ENCODE results near the gene HVCN1. TPM values are rescaled to one million over a fixed set of nuclear protein-coding genes. Genes with fewer than 3 reads are reported as not detected.

HVCN1 gene
- total RNA-seq, 5 donors from 2014 or later (not counting 1 experiment from before 2014, with no cell fraction given): 5.6 to 18.7 (median 14.2) TPM

DNA sequence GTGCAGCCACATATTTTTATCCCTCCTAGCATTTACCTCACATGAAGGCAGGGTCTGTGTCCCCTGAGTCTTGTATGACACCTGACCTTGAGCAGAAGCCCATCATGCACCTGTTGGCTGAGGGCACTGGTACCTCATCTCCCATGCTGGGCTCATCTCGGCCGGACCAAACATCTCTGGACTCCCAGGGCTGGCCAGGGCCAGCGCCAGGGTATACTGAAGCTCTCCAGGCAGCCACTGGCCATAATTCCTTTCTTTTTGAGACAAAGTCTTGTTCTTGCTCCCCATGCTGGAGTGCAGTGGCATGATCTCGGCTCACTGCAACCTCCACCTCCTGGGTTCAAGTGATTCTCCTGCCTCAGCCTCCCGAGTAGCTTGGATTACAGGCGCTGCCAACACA lies 22.0 kb downstream of the HVCN1 start:
- no peak overlapping the region for H3K27ac Mint-ChIP-seq
- CTCF ChIA-PET: no interaction called here
- H3K36me3 ChIP-seq (ENCODE audit: control insufficient read depth in 2 of 2, extremely low read depth in 1 of 2, insufficient read depth in 1 of 2, low read length in 1 of 2): peaks cover 4 to 7% of the 10 kb centered on the region in 2 donors
- peaks cover 2% of the 10 kb centered on the region for H3K9me3 ChIP-seq
- peaks cover 2 to 33% of the 10 kb centered on the region in 2 experiments for H3K4me1 ChIP-seq (ENCODE audit: control insufficient read depth in 1 of 2, extremely low read depth in 1 of 2, insufficient read depth in 2 of 2, low read length in 2 of 2)
- H3K9me3 Mint-ChIP-seq: peaks cover 0 to 19% (median 13%) of the 10 kb centered on the region in 3 donors
- no peak overlapping the region for H3K4me3 ChIP-seq (ENCODE audit: control insufficient read depth in 1 of 2, extremely low read depth in 1 of 2, low read length in 1 of 2)
- DNase-seq (no peak), ATAC-seq (replicated peaks in 1 of 4) (no peak)
- H3K27ac ChIP-seq (ENCODE audit: low read length): no peak overlapping the region
- POLR2A ChIA-PET: no interaction called here
- WGBS (ENCODE audit: insufficient coverage): 96% methylated on average over 3 of the region's 6 CpGs
- H3K4me3 Mint-ChIP-seq: no peak overlapping the region
- H3K4me1 Mint-ChIP-seq: peaks cover 28 to 38% (median 31%) of the 10 kb centered on the region in 3 donors
- peaks cover 24% of the 10 kb centered on the region for H3K36me3 Mint-ChIP-seq
- no peaks in the 10 kb centered on the region for H3K27me3 Mint-ChIP-seq
- H3K27me3 ChIP-seq (replicated peaks in 1 of 2; ENCODE audit: control insufficient read depth in 2 of 2, extremely low read depth in 1 of 2, insufficient read depth in 2 of 2, low read length in 1 of 2): no peaks in the 10 kb centered on the region

DNA sequence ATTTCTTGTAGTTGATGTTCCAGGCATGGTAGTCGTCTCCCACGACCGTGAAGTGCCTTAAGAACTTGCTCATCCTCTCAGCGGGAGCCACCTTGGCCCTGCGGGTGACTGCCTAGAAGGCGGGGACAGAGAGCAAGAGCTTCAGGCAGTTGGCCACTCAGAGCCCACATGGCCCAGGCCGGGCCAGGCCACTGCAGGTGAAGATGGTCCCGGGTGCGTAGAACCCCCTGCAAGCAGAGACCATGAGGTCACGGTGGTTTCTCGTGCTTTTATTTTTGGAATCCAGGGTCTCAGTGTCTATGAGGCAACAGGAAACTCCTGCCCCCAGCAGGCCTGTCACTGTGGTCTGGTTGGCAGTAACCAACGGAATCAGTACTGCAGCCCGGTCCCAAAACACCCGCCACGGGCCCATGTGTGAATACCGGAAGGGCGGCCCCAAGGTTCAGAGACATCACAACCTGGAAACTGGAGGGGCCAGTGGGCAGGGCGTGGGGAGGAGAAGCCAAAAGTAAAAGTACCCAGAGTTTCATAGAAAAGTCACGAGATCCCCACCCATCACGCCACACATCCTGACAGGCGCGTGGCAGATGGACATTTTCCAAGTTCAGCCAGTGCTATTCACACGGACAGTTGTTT lies 27.5 kb downstream of the HVCN1 start:
- H3K27ac ChIP-seq (ENCODE audit: low read length): peak overlapping the region; percentile 64
- peak in 34 of 35 experiments; percentile 19 to 68 (median 33) for DNase-seq
- ChIA-PET POLR2A (no interaction called here), CTCF (no interaction called here)
- H3K36me3 Mint-ChIP-seq: peaks cover 34% of the 10 kb centered on the region
- WGBS (ENCODE audit: insufficient coverage): 33% methylated on average over 13 of the region's 23 CpGs
- H3K27me3 Mint-ChIP-seq: no peaks in the 10 kb centered on the region
- peaks cover 0 to 15% (median 9%) of the 10 kb centered on the region in 3 donors for H3K9me3 Mint-ChIP-seq
- peak; percentile 65 to 87 (median 80) for ATAC-seq (replicated peaks in 1 of 4)
- peak overlapping the region in 1 of 2 donors; percentile 7 for H3K4me3 ChIP-seq (ENCODE audit: control insufficient read depth in 1 of 2, extremely low read depth in 1 of 2, low read length in 1 of 2)
- H3K4me1 Mint-ChIP-seq: peaks cover 13 to 22% (median 19%) of the 10 kb centered on the region in 3 donors
- H3K36me3 ChIP-seq (ENCODE audit: control insufficient read depth in 2 of 2, extremely low read depth in 1 of 2, insufficient read depth in 1 of 2, low read length in 1 of 2): peaks cover 0 to 5% of the 10 kb centered on the region in 2 donors
- peaks cover 3 to 19% of the 10 kb centered on the region in 2 experiments for H3K4me1 ChIP-seq (ENCODE audit: control insufficient read depth in 1 of 2, extremely low read depth in 1 of 2, insufficient read depth in 2 of 2, low read length in 2 of 2)
- no peaks in the 10 kb centered on the region for H3K27me3 ChIP-seq (replicated peaks in 1 of 2; ENCODE audit: control insufficient read depth in 2 of 2, extremely low read depth in 1 of 2, insufficient read depth in 2 of 2, low read length in 1 of 2)
- peaks cover 2% of the 10 kb centered on the region for H3K9me3 ChIP-seq
- peak overlapping the region; percentile 72 to 94 for H3K27ac Mint-ChIP-seq
- peak overlapping the region; percentile 39 to 80 (median 59) for H3K4me3 Mint-ChIP-seq

DNA sequence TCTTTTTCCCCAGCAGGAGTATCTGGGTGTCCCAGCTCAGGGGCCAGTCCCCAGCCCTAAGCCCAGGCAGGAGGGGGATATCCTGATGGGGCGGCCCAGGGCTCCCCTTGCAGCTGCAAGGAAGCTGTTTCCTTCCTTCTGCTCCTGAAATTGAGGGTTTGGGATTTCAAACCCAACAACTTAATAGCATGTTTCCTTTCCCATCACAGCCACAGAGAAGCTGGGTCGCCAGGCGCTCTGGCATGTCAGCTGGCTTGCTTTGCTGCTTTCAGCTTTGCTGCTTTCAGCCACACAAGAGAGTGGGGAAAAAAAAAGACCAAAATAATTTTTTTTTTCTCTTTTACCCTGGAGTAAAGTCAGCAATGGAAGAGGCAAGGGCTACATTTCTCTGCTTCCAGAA lies 30.0 kb downstream of the HVCN1 start:
- Histone ChIP-seq H3K4me1 (ENCODE audit: control insufficient read depth in 1 of 2, extremely low read depth in 1 of 2, insufficient read depth in 2 of 2, low read length in 2 of 2) (peaks cover 3 to 19% of the 10 kb centered on the region in 2 experiments), H3K9me3 (no peaks in the 10 kb centered on the region), H3K27ac (ENCODE audit: low read length) (no peak overlapping the region), H3K36me3 (ENCODE audit: control insufficient read depth in 2 of 2, extremely low read depth in 1 of 2, insufficient read depth in 1 of 2, low read length in 1 of 2) (peaks cover 2 to 4% of the 10 kb centered on the region in 2 donors), H3K27me3 (replicated peaks in 1 of 2; ENCODE audit: control insufficient read depth in 2 of 2, extremely low read depth in 1 of 2, insufficient read depth in 2 of 2, low read length in 1 of 2) (no peaks in the 10 kb centered on the region), H3K4me3 (ENCODE audit: control insufficient read depth in 1 of 2, extremely low read depth in 1 of 2, low read length in 1 of 2) (no peak overlapping the region)
- H3K4me3 Mint-ChIP-seq: no peak overlapping the region
- ChIA-PET POLR2A (no interaction called here), CTCF (no interaction called here)
- no peak overlapping the region for H3K27ac Mint-ChIP-seq
- no peaks in the 10 kb centered on the region for H3K9me3 Mint-ChIP-seq
- H3K4me1 Mint-ChIP-seq: peaks cover 13 to 22% (median 18%) of the 10 kb centered on the region in 3 donors
- no peaks in the 10 kb centered on the region for H3K27me3 Mint-ChIP-seq
- ATAC-seq (replicated peaks in 1 of 4) (no peak), DNase-seq (no peak)
- WGBS (ENCODE audit: insufficient coverage): no CpG with 5 or more reads among the region's 3 CpGs
- peaks cover 24% of the 10 kb centered on the region for H3K36me3 Mint-ChIP-seq

DNA sequence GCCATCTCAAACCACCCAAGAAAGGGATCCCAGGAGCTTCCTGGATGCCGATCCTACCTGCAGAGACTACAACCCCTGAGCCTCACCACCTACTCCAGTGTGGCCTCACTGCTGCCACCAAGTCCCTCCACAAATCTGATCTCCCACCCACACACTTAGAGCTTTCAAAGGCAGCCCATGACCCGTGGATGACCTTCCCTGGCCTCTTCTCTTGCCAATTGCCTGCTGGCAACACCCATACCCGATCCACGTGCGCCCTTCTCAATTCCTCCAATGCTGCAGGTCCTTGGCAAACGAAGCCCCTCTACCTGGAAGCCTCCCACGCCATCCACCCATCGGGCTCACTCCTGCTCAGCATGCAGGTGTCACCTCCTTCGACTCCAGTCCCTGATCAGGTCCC lies 30.7 kb downstream of the HVCN1 start:
- no peaks in the 10 kb centered on the region for H3K27me3 ChIP-seq (replicated peaks in 1 of 2; ENCODE audit: control insufficient read depth in 2 of 2, extremely low read depth in 1 of 2, insufficient read depth in 2 of 2, low read length in 1 of 2)
- peaks cover 3 to 19% of the 10 kb centered on the region in 2 experiments for H3K4me1 ChIP-seq (ENCODE audit: control insufficient read depth in 1 of 2, extremely low read depth in 1 of 2, insufficient read depth in 2 of 2, low read length in 2 of 2)
- H3K4me1 Mint-ChIP-seq: peaks cover 13 to 22% (median 20%) of the 10 kb centered on the region in 3 donors
- no peak overlapping the region for H3K4me3 ChIP-seq (ENCODE audit: control insufficient read depth in 1 of 2, extremely low read depth in 1 of 2, low read length in 1 of 2)
- no peak for ATAC-seq (replicated peaks in 1 of 4)
- no peaks in the 10 kb centered on the region for H3K9me3 ChIP-seq
- peaks cover 27% of the 10 kb centered on the region for H3K36me3 Mint-ChIP-seq
- POLR2A ChIA-PET: no interaction called here
- WGBS (ENCODE audit: insufficient coverage): 84% methylated on average over 9 of the region's 9 CpGs
- no peaks in the 10 kb centered on the region for H3K9me3 Mint-ChIP-seq
- no peaks in the 10 kb centered on the region for H3K27me3 Mint-ChIP-seq
- H3K27ac ChIP-seq (ENCODE audit: low read length): no peak overlapping the region
- no peak for DNase-seq
- H3K27ac Mint-ChIP-seq: peak overlapping the region in 1 of 2 donors; percentile 39
- CTCF ChIA-PET: no interaction called here
- no peak overlapping the region for H3K4me3 Mint-ChIP-seq
- H3K36me3 ChIP-seq (ENCODE audit: control insufficient read depth in 2 of 2, extremely low read depth in 1 of 2, insufficient read depth in 1 of 2, low read length in 1 of 2): peaks cover 2 to 4% of the 10 kb centered on the region in 2 donors

DNA sequence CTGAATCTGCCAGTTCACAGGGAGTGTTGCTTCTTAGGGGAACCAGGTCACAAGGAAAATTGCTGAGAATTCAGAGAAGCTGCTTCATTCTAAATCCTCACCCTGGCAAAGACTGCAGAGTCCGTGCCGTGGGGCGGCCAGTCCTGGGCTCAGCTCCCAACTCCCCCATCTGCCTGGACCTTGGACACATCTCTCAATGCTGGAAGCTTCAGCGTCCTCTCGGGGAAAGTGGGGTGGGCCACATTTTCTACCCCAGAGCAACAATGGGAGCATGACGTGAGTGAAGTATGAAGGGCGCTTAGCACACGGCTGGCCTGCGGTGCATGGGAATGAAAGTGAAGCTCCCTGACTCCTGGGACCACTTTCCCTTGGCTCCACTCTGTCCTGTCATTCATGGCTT lies 31.2 kb downstream of the HVCN1 start:
- Histone ChIP-seq H3K9me3 (no peaks in the 10 kb centered on the region), H3K27ac (ENCODE audit: low read length) (no peak overlapping the region), H3K4me3 (ENCODE audit: control insufficient read depth in 1 of 2, extremely low read depth in 1 of 2, low read length in 1 of 2) (no peak overlapping the region), H3K27me3 (replicated peaks in 1 of 2; ENCODE audit: control insufficient read depth in 2 of 2, extremely low read depth in 1 of 2, insufficient read depth in 2 of 2, low read length in 1 of 2) (no peaks in the 10 kb centered on the region), H3K4me1 (ENCODE audit: control insufficient read depth in 1 of 2, extremely low read depth in 1 of 2, insufficient read depth in 2 of 2, low read length in 2 of 2) (peaks cover 3 to 19% of the 10 kb centered on the region in 2 experiments), H3K36me3 (ENCODE audit: control insufficient read depth in 2 of 2, extremely low read depth in 1 of 2, insufficient read depth in 1 of 2, low read length in 1 of 2) (peaks cover 2 to 4% of the 10 kb centered on the region in 2 donors)
- DNase-seq (no peak), ATAC-seq (replicated peaks in 1 of 4) (no peak)
- 100% methylated on average over 3 of the region's 9 CpGs for WGBS (ENCODE audit: insufficient coverage)
- Mint-ChIP-seq H3K4me3 (no peak overlapping the region), H3K27ac (peak overlapping the region in 1 of 2 donors; percentile 39), H3K27me3 (no peaks in the 10 kb centered on the region), H3K36me3 (peaks cover 29% of the 10 kb centered on the region), H3K9me3 (no peaks in the 10 kb centered on the region), H3K4me1 (peaks cover 12 to 20% (median 17%) of the 10 kb centered on the region in 3 donors)
- ChIA-PET POLR2A (no interaction called here), CTCF (no interaction called here)

DNA sequence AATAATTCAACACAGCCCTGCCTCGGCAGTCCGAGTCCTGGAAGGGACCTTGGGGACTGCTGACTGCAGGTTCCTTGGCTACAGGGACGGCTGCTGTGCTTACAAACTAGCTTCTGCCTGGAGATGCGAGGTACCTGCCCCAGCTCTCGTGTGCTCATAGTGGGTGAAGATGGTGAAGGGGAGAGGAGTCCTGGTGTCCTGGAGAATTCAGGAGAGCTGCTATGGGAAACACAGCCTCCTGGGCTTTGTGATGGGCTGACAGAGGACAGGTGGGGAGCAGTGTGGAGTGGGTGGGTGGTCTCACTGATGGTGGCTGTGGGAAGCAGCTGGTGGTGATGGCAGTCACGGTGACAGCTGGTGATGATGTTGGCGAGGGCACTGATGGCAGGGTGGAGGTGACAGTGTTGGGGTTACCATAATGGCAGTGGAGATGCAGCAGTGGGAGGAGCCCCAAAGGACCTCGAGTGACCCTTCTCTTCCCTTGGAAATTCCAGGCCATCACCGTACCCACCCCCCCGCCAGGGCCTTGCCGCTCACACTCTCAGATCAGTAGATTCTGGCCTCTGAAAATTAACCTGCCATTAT lies 32.8 kb downstream of the HVCN1 start:
- Histone ChIP-seq H3K27ac (ENCODE audit: low read length) (no peak overlapping the region), H3K4me3 (ENCODE audit: control insufficient read depth in 1 of 2, extremely low read depth in 1 of 2, low read length in 1 of 2) (no peak overlapping the region), H3K36me3 (ENCODE audit: control insufficient read depth in 2 of 2, extremely low read depth in 1 of 2, insufficient read depth in 1 of 2, low read length in 1 of 2) (peaks cover 4 to 6% of the 10 kb centered on the region in 2 donors), H3K4me1 (ENCODE audit: control insufficient read depth in 1 of 2, extremely low read depth in 1 of 2, insufficient read depth in 2 of 2, low read length in 2 of 2) (peaks cover 0 to 4% of the 10 kb centered on the region in 2 experiments), H3K9me3 (no peaks in the 10 kb centered on the region), H3K27me3 (replicated peaks in 1 of 2; ENCODE audit: control insufficient read depth in 2 of 2, extremely low read depth in 1 of 2, insufficient read depth in 2 of 2, low read length in 1 of 2) (no peaks in the 10 kb centered on the region)
- 84% methylated on average over 10 of the region's 11 CpGs for WGBS (ENCODE audit: insufficient coverage)
- ATAC-seq (replicated peaks in 1 of 4): no peak
- Mint-ChIP-seq H3K27ac (no peak overlapping the region), H3K27me3 (no peaks in the 10 kb centered on the region), H3K36me3 (peaks cover 34% of the 10 kb centered on the region), H3K4me1 (peaks cover under 1 to 5% (median 3%) of the 10 kb centered on the region in 3 donors), H3K4me3 (no peak overlapping the region), H3K9me3 (no peaks in the 10 kb centered on the region)
- no peak for DNase-seq
- POLR2A ChIA-PET: no interaction called here
- CTCF ChIA-PET: no interaction called here
